ENCODE results near the gene FRMD4A. TPM values are rescaled to one million over a fixed set of nuclear protein-coding genes. Genes with fewer than 3 reads are reported as not detected.

Gene FRMD4A
- total and polyA plus RNA-seq, 2 of the 4 experiments (the other 2 are of a cell fraction): 30.3 to 68.8 TPM

DNA sequence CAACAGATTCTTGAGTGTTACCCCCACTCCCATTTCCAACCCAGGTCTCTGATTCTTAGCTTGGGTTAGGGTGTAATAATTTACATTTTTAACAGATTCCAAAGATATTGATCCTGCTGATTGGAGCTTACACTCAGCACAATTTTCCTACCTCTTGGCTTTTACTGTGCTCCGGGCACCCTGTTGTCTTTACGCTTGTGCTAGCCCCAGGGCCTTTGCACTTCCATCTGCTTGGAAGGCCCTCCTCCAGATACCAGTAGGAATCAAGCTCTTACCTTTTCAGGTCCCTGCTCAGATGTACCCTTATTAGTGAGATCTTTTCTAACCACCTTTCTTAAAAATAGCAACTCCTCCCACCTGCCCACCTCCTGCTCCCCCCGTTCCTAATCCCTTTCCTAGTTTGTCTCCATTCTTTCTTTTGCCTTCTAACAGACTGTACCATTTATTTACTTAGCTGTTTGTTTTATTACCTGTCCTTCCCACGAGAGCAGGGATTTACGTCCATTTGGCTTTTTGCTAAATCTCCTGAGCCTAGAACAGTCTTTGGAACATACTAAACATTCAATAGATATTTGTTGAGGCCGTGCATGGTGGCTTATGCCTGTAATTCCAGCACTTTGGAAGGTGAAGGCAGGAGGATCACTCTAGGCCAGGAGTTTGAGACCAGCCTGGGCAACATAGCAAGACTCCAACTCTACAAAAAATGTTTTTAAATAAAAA lies 427.7 kb downstream of the FRMD4A start:
- Histone ChIP-seq H3K79me1 (ENCODE audit: low read depth in 1 of 2, low read length in 2 of 2) (no peaks in the 10 kb centered on the region), H4K91ac (ENCODE audit: insufficient read depth, low read depth, low read length) (no peak overlapping the region), H3K4me2 (ENCODE audit: low read depth, low read length) (no peak overlapping the region), H3K14ac (replicated peaks; ENCODE audit: low read depth, low read length) (no peak overlapping the region), H2BK20ac (ENCODE audit: low read depth, low read length) (no peak overlapping the region), H3K27me3 (ENCODE audit: control insufficient read depth, insufficient read depth, low read length) (no peaks in the 10 kb centered on the region), H3K36me3 (ENCODE audit: control insufficient read depth, insufficient read depth, low read length) (no peaks in the 10 kb centered on the region), H2AFZ (replicated peaks; ENCODE audit: low read length, poor library complexity) (no peak overlapping the region), H4K5ac (ENCODE audit: low read depth, low read length) (no peak overlapping the region), H2AK9ac (replicated peaks; ENCODE audit: low read depth, low read length, poor library complexity) (no peak overlapping the region), H3K23ac (ENCODE audit: low read depth, low read length) (no peak overlapping the region), H2BK5ac (ENCODE audit: low read depth, low read length, poor library complexity, severe bottlenecking) (no peak overlapping the region), H2BK15ac (ENCODE audit: low read depth, low read length) (no peak overlapping the region), H3K4ac (ENCODE audit: low read depth, low read length) (no peak overlapping the region), H3K9me1 (ENCODE audit: insufficient read depth, low read length) (peaks cover 3% of the 10 kb centered on the region; the same call in 1 of the 2 replicates), H4K8ac (ENCODE audit: low read depth in 2 of 2, low read length in 2 of 2) (no peak overlapping the region), H3K4me3 (ENCODE audit: insufficient read depth, low read depth, low read length) (no peak overlapping the region), H2BK120ac (ENCODE audit: low read depth, low read length) (no peak overlapping the region), H3K27ac (ENCODE audit: insufficient read depth, low read length) (no peak overlapping the region), H3K18ac (ENCODE audit: low read depth, low read length) (no peak overlapping the region), H4K20me1 (ENCODE audit: insufficient read depth, low read length) (no peaks in the 10 kb centered on the region), H3K4me1 (ENCODE audit: control insufficient read depth, insufficient read depth, low read length) (no peaks in the 10 kb centered on the region), H3K9ac (ENCODE audit: low read depth, low read length) (no peak overlapping the region), H2AK5ac (ENCODE audit: low read depth, low read length) (no peak overlapping the region), H3K56ac (ENCODE audit: extremely low read depth, insufficient read depth, low read length) (no peak overlapping the region), H3K9me3 (ENCODE audit: control insufficient read depth, insufficient read depth, low read length) (no peaks in the 10 kb centered on the region)
- in situ Hi-C loops (cut with MboI; ENCODE audit: low sequenced_read_pairs): no loop called here
- intact Hi-C loops (cut with micrococcal nuclease): no loop called here
- dilution Hi-C loops (cut with HindIII; ENCODE audit: low sequenced_read_pairs, unreplicated experiment): no loop called here
- no peak for DNase-seq
- CTCF ChIA-PET: interaction anchor here (0.7 kb wide), 1 partner anchor 36 kb away, joined by 4 read pairs; no protein-coding TSS in a partner anchor
- ATAC-seq (ENCODE audit: low read depth): no peak
- TF ChIP-seq CEBPB (IDR thresholded peaks at IDR 0.05; ENCODE audit: low read depth, low read length) (no peak), RFX5 (IDR thresholded peaks at IDR 0.05; ENCODE audit: low read depth, low read length) (no peak), RAD21 (IDR thresholded peaks at IDR 0.05; ENCODE audit: low read length) (no peak), MXI1 (IDR thresholded peaks at IDR 0.05; ENCODE audit: borderline replicate concordance, low read depth, low read length) (no peak), MAFK (IDR thresholded peaks at IDR 0.05; ENCODE audit: low read depth, low read length) (no peak), SMC3 (IDR thresholded peaks at IDR 0.05; ENCODE audit: low read depth, low read length) (no peak), POLR2A (IDR thresholded peaks at IDR 0.05; ENCODE audit: low read depth, low read length) (no peak), CHD1 (IDR thresholded peaks at IDR 0.05; ENCODE audit: low read depth, low read length) (no peak), FOS (IDR thresholded peaks at IDR 0.05; ENCODE audit: low read depth, low read length) (no peak), NFE2L2 (IDR thresholded peaks at IDR 0.05; ENCODE audit: low read depth, low read length) (no peak), MAZ (IDR thresholded peaks at IDR 0.05; ENCODE audit: borderline replicate concordance, low read depth, low read length) (no peak), BHLHE40 (IDR thresholded peaks at IDR 0.05; ENCODE audit: low read depth, low read length) (no peak)
- TF ChIP-seq, protein P1, sequence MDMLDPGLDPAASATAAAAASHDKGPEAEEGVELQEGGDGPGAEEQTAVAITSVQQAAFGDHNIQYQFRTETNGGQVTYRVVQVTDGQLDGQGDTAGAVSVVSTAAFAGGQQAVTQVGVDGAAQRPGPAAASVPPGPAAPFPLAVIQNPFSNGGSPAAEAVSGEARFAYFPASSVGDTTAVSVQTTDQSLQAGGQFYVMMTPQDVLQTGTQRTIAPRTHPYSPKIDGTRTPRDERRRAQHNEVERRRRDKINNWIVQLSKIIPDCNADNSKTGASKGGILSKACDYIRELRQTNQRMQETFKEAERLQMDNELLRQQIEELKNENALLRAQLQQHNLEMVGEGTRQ (IDR thresholded peaks at IDR 0.05; ENCODE audit: low read depth, low read length): no peak
- TF ChIP-seq, protein P2, sequence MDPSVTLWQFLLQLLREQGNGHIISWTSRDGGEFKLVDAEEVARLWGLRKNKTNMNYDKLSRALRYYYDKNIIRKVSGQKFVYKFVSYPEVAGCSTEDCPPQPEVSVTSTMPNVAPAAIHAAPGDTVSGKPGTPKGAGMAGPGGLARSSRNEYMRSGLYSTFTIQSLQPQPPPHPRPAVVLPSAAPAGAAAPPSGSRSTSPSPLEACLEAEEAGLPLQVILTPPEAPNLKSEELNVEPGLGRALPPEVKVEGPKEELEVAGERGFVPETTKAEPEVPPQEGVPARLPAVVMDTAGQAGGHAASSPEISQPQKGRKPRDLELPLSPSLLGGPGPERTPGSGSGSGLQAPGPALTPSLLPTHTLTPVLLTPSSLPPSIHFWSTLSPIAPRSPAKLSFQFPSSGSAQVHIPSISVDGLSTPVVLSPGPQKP (IDR thresholded peaks at IDR 0.05; ENCODE audit: borderline replicate concordance, low read depth, low read length): no peak
- no TSS peak for BruUV-seq (replicated peaks)
- WGBS, 2 experiments (ENCODE audit: extremely low coverage in 2 of 2, insufficient read length in 1 of 2): 100% methylated on average over 2 of the region's 6 CpGs; no CpG with 5 or more reads in 1 of the 2 experiments
- POLR2A ChIA-PET (ENCODE audit: unreplicated experiment): no interaction called here

Measured in IMR-90 (cell line).